B cell (primary cell): ENCODE measurements around the gene ZNF24. TPM values are rescaled to one million over a fixed set of nuclear protein-coding genes. Genes with fewer than 3 reads are reported as not detected.
A peak's percentile ranks its signal among the peaks of the same experiment; 100 is the strongest.

Source experiments
- ATAC-seq: fragments of 200-7000 bp; cut with Tn5 transposase; one replicate; pipeline ENCODE4 v1.10.0; 2021; ENCODE audit warnings: low read depth, mild to moderate bottlenecking, moderate number of reproducible peaks, moderate library complexity
- CTCF ChIA-PET: fragments of 350-600 bp; sonication (Branson Sonifier 250); formaldehyde crosslinking; loops from one replicate; lab custom pipeline; 2021; ENCODE audit warnings: antibody characterized with exemption, inconsistent platforms; lab: Charles Lee
- POLR2A ChIA-PET: fragments of 350-600 bp; sonication (Branson Sonifier 250); formaldehyde crosslinking; loops from one replicate; lab custom pipeline; 2021; ENCODE audit warnings: antibody characterized with exemption; lab: Charles Lee
- DNase-seq: peaks from one replicate; pipeline ENCODE4 v3.0.0; 2013
- H2AFZ ChIP-seq: 2 replicates; pipeline ENCODE4 v1.6.1; 2012; ENCODE audit warnings: mild to moderate bottlenecking, low read depth, low read length; ENCODE audit not compliant: insufficient read depth, poor library complexity, severe bottlenecking
- H3K27ac ChIP-seq, 2 donors: 1 replicate in 1 of 2; 2 replicates in 1 of 2; pipeline ENCODE4 v1.5.1; 2012 to 2013; ENCODE audit warnings: low read length in 2 of 2, mild to moderate bottlenecking in 2 of 2, moderate library complexity in 1 of 2
- H3K27me3 ChIP-seq, 4 experiments: fragments of 200-600 bp in 1 of 4; sonication (generic) in 1 of 4; replicated peaks in 1 of 4; 1 replicate in 2 of 4; 2 replicates in 2 of 4; pipeline versions ENCODE4 v1.6.1 to v1.7.0; 2013 to 2016; ENCODE audit warnings: low read length in 3 of 4, mild to moderate bottlenecking in 2 of 4, mixed read lengths in 1 of 4, moderate library complexity in 1 of 4; ENCODE audit not compliant: insufficient read depth in 4 of 4, control insufficient read depth in 3 of 4; ENCODE audit errors: control extremely low read depth in 1 of 4
- H3K36me3 ChIP-seq, 2 experiments: replicated peaks in 1 of 2; 1 replicate in 1 of 2; 2 replicates in 1 of 2; pipeline versions ENCODE4 v1.6.1 to v1.7.1; 2013; ENCODE audit warnings: low read length in 1 of 2; ENCODE audit not compliant: insufficient read depth in 2 of 2, control insufficient read depth in 1 of 2; ENCODE audit errors: control extremely low read depth in 1 of 2, extremely low read depth in 1 of 2
- H3K4me1 ChIP-seq, 2 donors: fragments of 200-600 bp in 1 of 2; sonication (generic) in 1 of 2; 1 replicate in 1 of 2; 2 replicates in 1 of 2; pipeline versions ENCODE4 v1.5.1 to v1.6.1; 2013 to 2017; ENCODE audit warnings: low read length in 2 of 2; ENCODE audit not compliant: control insufficient read depth in 2 of 2, insufficient read depth in 2 of 2
- H3K4me2 ChIP-seq: replicated peaks from 2 replicates; pipeline ENCODE3; 2012; ENCODE audit warnings: mild to moderate bottlenecking, low read depth, low read length; ENCODE audit not compliant: poor library complexity, severe bottlenecking
- H3K4me3 ChIP-seq, 5 experiments: fragments of 200-600 bp in 1 of 5; sonication (generic) in 1 of 5; 1 replicate in 3 of 5; 2 replicates in 2 of 5; pipeline versions ENCODE4 v1.5.1 to v1.7.0; 2011 to 2016; ENCODE audit warnings: low read length in 4 of 5, mild to moderate bottlenecking in 4 of 5, low read depth in 2 of 5, control low read depth in 1 of 5, moderate library complexity in 1 of 5; ENCODE audit not compliant: insufficient read depth in 1 of 5; ENCODE audit errors: control extremely low read depth in 1 of 5, extremely low read depth in 1 of 5
- H3K79me2 ChIP-seq: fragments of 200-600 bp; sonication (generic); one replicate; pipeline ENCODE4 v1.6.0; 2016; ENCODE audit warnings: low read length; ENCODE audit not compliant: control insufficient read depth, insufficient read depth
- H3K9ac ChIP-seq: fragments of 200-600 bp; sonication (generic); 2 replicates; pipeline ENCODE4 v1.6.1; 2017; ENCODE audit warnings: mild to moderate bottlenecking, low read length, moderate library complexity
- H3K9me3 ChIP-seq, 3 donors: one replicate each; pipeline versions ENCODE4 v1.6.1 to v1.7.1; 2013; ENCODE audit warnings: low read length in 2 of 3; ENCODE audit not compliant: control insufficient read depth in 2 of 3, insufficient read depth in 1 of 3; ENCODE audit errors: control extremely low read depth in 1 of 3
- H4K20me1 ChIP-seq: 2 replicates; pipeline ENCODE4 v1.6.0; 2012; ENCODE audit warnings: mild to moderate bottlenecking, low read length; ENCODE audit not compliant: insufficient read depth, control insufficient read depth, poor library complexity, severe bottlenecking
- H3K27ac Mint-ChIP-seq: one replicate; pipeline ENCODE4 v1.8.0; 2021; ENCODE audit warnings: mixed read lengths
- H3K27me3 Mint-ChIP-seq: one replicate; pipeline ENCODE4 v1.8.0; 2021; ENCODE audit warnings: mixed read lengths
- H3K4me1 Mint-ChIP-seq: one replicate; pipeline ENCODE4 v1.8.0; 2021; ENCODE audit warnings: mixed read lengths
- H3K4me3 Mint-ChIP-seq: one replicate; pipeline ENCODE4 v1.8.0; 2021; ENCODE audit warnings: mixed read lengths
- H3K9me3 Mint-ChIP-seq: one replicate; pipeline ENCODE4 v1.8.0; 2022; ENCODE audit warnings: mixed read lengths; ENCODE audit not compliant: insufficient read depth
- EZH2 ChIP-seq: IDR thresholded peaks from 2 replicates; pipeline ENCODE4 v1.6.1; 2012; ENCODE audit warnings: borderline replicate concordance, low read depth, mild to moderate bottlenecking, moderate library complexity, low read length; ENCODE audit not compliant: insufficient read depth, poor library complexity, severe bottlenecking
- WGBS: methylation state at CpG from one replicate; pipeline ENCODE4 v1.1.5; 2013; ENCODE audit warnings: missing lambda C conversion rate; ENCODE audit not compliant: insufficient coverage; 5-methylcytosine and 5-hydroxymethylcytosine counted together
- intact Hi-C: fragments of 100-400 bp; cut with micrococcal nuclease; formaldehyde crosslinking; loops from one replicate; pipeline ENCODE4 v1.10.0; 2022
- polyA plus RNA-seq: library from polyadenylated mRNA; depleted of rRNA; stranded (reverse); fragments of >200 nt; gene quantifications from 2 replicates; pipeline ENCODE4 v1.2.3, GENCODE V29; 2012
- total RNA-seq, 2 donors: library from RNA; stranded (reverse); fragments of 120-200 nt in 1 of 2; gene quantifications; 1 replicate in 1 of 2; 2 replicates in 1 of 2; pipeline versions ENCODE4 v1.2.3 to v1.2.4, GENCODE V29; 2013 to 2022
- TF ChIP-seq, protein P1 (sequence below): fragments of 200-600 bp; IDR thresholded peaks from one replicate; pipeline ENCODE4 v1.8.0; 2022; ENCODE audit warnings: antibody characterized with exemption, mild to moderate bottlenecking

Gene ZNF24
- total and polyA plus RNA-seq, 2 donors (not counting 1 experiment from before 2014, with no cell fraction given), result 13.8 to 83.7 TPM

DNA sequence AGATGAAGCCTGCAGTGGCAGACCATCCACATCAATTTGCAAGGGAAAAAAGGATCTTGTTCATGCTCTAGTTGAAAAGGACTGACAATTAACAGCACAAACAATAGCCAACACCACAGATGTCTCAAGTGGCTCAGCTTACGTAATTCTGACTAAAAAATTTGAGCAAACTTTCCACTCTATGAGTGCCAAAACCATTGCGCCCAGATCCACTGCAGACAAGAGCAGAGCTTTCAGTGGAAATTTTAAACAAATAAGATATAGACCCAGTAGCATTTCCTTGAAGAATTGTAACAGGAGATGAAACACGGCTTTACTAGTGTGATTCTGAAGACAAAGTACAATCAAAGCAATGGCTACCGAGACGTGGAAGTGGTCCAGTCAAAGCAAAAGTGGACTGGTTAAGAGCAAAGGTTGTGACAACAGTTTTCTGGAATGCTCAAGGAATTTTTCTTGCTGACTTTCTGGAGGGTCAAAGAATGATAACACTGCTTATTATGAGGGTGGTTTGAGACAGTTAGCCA lies 44.9 kb upstream of the ZNF24 start:
- H3K4me3 Mint-ChIP-seq, result no peak overlapping the region
- CTCF ChIA-PET, result no interaction called here
- POLR2A ChIA-PET, result interaction anchor here (0.6 kb wide), 1 partner anchor 583 kb away, joined by 3 read pairs; the partner anchor contains the start of gene RMP24
- Histone ChIP-seq H3K4me1 (peaks cover 5 to 6% of the 10 kb centered on the region in 2 donors), H4K20me1 (no peaks in the 10 kb centered on the region), H3K36me3 (no peaks in the 10 kb centered on the region), H3K79me2 (no peaks in the 10 kb centered on the region), H3K4me3 (no peak overlapping the region), H3K9me3 (no peaks in the 10 kb centered on the region), H3K27ac (no peak overlapping the region), H3K9ac (no peak overlapping the region), H3K4me2 (no peak overlapping the region), H3K27me3 (peaks cover 0 to 7% (median 2%) of the 10 kb centered on the region in 4 experiments), H2AFZ (no peak overlapping the region)
- TF ChIP-seq, protein P1, sequence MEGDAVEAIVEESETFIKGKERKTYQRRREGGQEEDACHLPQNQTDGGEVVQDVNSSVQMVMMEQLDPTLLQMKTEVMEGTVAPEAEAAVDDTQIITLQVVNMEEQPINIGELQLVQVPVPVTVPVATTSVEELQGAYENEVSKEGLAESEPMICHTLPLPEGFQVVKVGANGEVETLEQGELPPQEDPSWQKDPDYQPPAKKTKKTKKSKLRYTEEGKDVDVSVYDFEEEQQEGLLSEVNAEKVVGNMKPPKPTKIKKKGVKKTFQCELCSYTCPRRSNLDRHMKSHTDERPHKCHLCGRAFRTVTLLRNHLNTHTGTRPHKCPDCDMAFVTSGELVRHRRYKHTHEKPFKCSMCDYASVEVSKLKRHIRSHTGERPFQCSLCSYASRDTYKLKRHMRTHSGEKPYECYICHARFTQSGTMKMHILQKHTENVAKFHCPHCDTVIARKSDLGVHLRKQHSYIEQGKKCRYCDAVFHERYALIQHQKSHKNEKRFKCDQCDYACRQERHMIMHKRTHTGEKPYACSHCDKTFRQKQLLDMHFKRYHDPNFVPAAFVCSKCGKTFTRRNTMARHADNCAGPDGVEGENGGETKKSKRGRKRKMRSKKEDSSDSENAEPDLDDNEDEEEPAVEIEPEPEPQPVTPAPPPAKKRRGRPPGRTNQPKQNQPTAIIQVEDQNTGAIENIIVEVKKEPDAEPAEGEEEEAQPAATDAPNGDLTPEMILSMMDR, result no peak
- no peak for TF ChIP-seq EZH2
- peaks cover 29% of the 10 kb centered on the region for H3K27me3 Mint-ChIP-seq
- DNase-seq, result no peak
- intact Hi-C loops, result no loop called here
- ATAC-seq, result no peak
- no peaks in the 10 kb centered on the region for H3K9me3 Mint-ChIP-seq
- H3K4me1 Mint-ChIP-seq, result peaks cover 9% of the 10 kb centered on the region
- no peak overlapping the region for H3K27ac Mint-ChIP-seq
- 20% methylated on average over 2 of the region's 5 CpGs for WGBS

DNA sequence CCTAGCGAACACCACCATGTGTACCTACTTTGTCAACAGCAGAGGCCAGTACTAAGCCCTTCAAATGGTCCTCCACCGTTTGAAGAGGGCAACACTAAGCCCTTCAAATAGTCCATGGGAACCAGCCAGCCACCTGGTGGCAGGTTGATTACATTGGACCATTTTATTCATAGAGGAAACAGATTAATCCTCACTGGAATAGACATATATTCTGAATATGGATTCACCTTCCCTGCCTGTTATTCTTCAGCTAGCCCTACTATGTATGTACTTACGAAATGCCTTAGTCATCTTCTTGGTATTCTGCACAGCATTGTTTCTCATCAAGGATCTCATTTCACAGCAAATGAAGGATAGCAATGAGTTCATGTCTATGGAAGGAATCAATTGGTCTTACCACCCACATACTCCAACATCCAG lies 42.9 kb upstream of the ZNF24 start:
- Mint-ChIP-seq H3K9me3 (no peaks in the 10 kb centered on the region), H3K27ac (no peak overlapping the region), H3K4me1 (peaks cover 9% of the 10 kb centered on the region), H3K4me3 (no peak overlapping the region), H3K27me3 (peaks cover 31% of the 10 kb centered on the region)
- H3K4me3 ChIP-seq, result no peak overlapping the region
- no peak overlapping the region for H3K4me2 ChIP-seq
- peaks cover 0 to 7% (median 2%) of the 10 kb centered on the region in 4 experiments for H3K27me3 ChIP-seq
- TF ChIP-seq, protein P1, result no peak
- no peak for TF ChIP-seq EZH2
- ATAC-seq (peak; percentile 26), DNase-seq (no peak)
- no peaks in the 10 kb centered on the region for H3K9me3 ChIP-seq
- no peak overlapping the region for H2AFZ ChIP-seq
- CTCF ChIA-PET, result interaction anchor here (1.0 to 2.4 kb wide), 32 partner anchors 10 to 902 kb away, joined by 3 to 25 read pairs (median 4); partner anchors contain the start of genes ZNF24, ZNF396 and ZNF397
- intact Hi-C loops, result no loop called here
- WGBS, result 50% methylated on average over 2 of the region's 3 CpGs
- H4K20me1 ChIP-seq, result no peaks in the 10 kb centered on the region
- H3K27ac ChIP-seq, result no peak overlapping the region
- POLR2A ChIA-PET, result no interaction called here
- no peak overlapping the region for H3K9ac ChIP-seq
- H3K36me3 ChIP-seq, result no peaks in the 10 kb centered on the region
- peaks cover 5 to 6% of the 10 kb centered on the region in 2 donors for H3K4me1 ChIP-seq
- no peaks in the 10 kb centered on the region for H3K79me2 ChIP-seq
